Lower leg skin (tissue), 3 donors: ENCODE measurements around the gene TUB.

ENCODE experiments used
- POLR2A ChIP-seq, 2 donors: fragments of 450-650 bp; IDR thresholded peaks; one replicate each; pipeline ENCODE4 v1.6.1; 2016 to 2017; ENCODE audit warnings: antibody characterized with exemption in 2 of 2, mild to moderate bottlenecking in 1 of 2, moderate library complexity in 1 of 2
- TF ChIP-seq, protein P1 (sequence below), 3 donors: fragments of 450-650 bp; IDR thresholded peaks; one replicate each; pipeline ENCODE4 v1.5.1; 2016; ENCODE audit warnings: antibody characterized with exemption in 3 of 3, mild to moderate bottlenecking in 3 of 3, moderate library complexity in 2 of 3

DNA sequence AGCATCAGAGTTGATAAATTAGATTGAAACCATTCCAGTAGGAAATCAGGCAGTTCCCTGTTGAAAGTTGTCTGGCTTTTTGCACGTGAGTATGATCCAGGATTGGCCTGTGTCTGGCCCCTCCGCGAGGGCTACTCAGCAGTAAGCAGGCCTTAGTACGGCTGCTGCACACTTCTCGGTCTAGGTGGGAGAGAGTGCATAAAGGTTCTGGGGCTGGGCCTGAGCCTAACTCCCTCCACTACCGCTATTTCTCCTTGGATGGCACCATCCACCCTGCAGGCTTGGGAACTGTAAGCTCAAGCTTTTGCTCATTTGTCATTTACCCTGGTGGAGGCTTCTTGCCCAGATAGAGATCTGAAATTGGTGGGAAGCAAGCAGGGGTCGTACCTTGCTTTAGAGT lies 22.0 kb downstream of the TUB start:
- TF ChIP-seq, protein P1, sequence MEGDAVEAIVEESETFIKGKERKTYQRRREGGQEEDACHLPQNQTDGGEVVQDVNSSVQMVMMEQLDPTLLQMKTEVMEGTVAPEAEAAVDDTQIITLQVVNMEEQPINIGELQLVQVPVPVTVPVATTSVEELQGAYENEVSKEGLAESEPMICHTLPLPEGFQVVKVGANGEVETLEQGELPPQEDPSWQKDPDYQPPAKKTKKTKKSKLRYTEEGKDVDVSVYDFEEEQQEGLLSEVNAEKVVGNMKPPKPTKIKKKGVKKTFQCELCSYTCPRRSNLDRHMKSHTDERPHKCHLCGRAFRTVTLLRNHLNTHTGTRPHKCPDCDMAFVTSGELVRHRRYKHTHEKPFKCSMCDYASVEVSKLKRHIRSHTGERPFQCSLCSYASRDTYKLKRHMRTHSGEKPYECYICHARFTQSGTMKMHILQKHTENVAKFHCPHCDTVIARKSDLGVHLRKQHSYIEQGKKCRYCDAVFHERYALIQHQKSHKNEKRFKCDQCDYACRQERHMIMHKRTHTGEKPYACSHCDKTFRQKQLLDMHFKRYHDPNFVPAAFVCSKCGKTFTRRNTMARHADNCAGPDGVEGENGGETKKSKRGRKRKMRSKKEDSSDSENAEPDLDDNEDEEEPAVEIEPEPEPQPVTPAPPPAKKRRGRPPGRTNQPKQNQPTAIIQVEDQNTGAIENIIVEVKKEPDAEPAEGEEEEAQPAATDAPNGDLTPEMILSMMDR (IDR thresholded peaks at IDR 0.05), result no peak
- no peak for TF ChIP-seq POLR2A (IDR thresholded peaks at IDR 0.05)
